PC-9 (cell line): Measurements from ENCODE around the gene CASP10. TPM values are rescaled to one million over a fixed set of nuclear protein-coding genes. Genes with fewer than 3 reads are reported as not detected.
"Not testable (repeated sequence)": the region's sequence is repeated elsewhere in the genome, so short reads cannot be mapped to it uniquely, and the experiment has no call there.

ENCODE experiments used
- BruUV-seq: library from RNA; stranded (reverse); fragments of 400-500 nt; replicated peaks from 2 replicates; lab custom pipeline; 2021; lab: Mats Ljungman, UMichigan
- CTCF ChIA-PET: fragments of 300-600 bp; sonication (Branson Sonifier 250); formaldehyde crosslinking; loops from one replicate; lab custom pipeline; 2022; ENCODE audit warnings: antibody characterized with exemption; lab: Charles Lee
- POLR2A ChIA-PET: fragments of 300-600 bp; sonication (Branson Sonifier 250); formaldehyde crosslinking; loops from one replicate; lab custom pipeline; 2022; ENCODE audit warnings: antibody characterized with exemption; ENCODE audit not compliant: unreplicated experiment; lab: Charles Lee
- DNase-seq, 2 experiments: peaks; one replicate each; pipeline versions ENCODE4 v3.0.0 to v3.0.0-alpha.2; 2015 to 2022; ENCODE audit warnings: mixed read lengths in 1 of 2
- H2AFZ ChIP-seq: fragments of 200-600 bp; sonication (generic); 2 replicates; pipeline ENCODE4 v1.8.1; 2017; ENCODE audit warnings: antibody characterized with exemption
- H3F3A ChIP-seq: fragments of 200-600 bp; sonication (generic); 2 replicates; pipeline ENCODE4 v1.8.1; 2017; ENCODE audit warnings: antibody characterized with exemption, mild to moderate bottlenecking, low read depth; ENCODE audit not compliant: insufficient read depth
- H3K27ac ChIP-seq: fragments of 200-600 bp; sonication (generic); 2 replicates; pipeline ENCODE4 v1.6.1; 2016; ENCODE audit warnings: mixed run types
- H3K27me3 ChIP-seq: fragments of 200-600 bp; sonication (generic); 2 replicates; pipeline ENCODE4 v1.6.1; 2016; ENCODE audit warnings: low read depth, mixed run types; ENCODE audit not compliant: insufficient read depth
- H3K36me3 ChIP-seq: fragments of 200-600 bp; sonication (generic); 2 replicates; pipeline ENCODE4 v1.6.1; 2016; ENCODE audit warnings: low read depth, mixed run types
- H3K4me1 ChIP-seq: fragments of 200-600 bp; sonication (generic); replicated peaks from 2 replicates; pipeline ENCODE4 v1.6.1; 2016; ENCODE audit warnings: mixed run types; ENCODE audit not compliant: insufficient read depth
- H3K4me2 ChIP-seq: fragments of 200-600 bp; sonication (generic); 2 replicates; pipeline ENCODE4 v1.6.1; 2017; ENCODE audit warnings: mixed run types
- H3K4me3 ChIP-seq: fragments of 200-600 bp; sonication (generic); 2 replicates; pipeline ENCODE4 v1.6.1; 2016; ENCODE audit warnings: mixed run types
- H3K79me2 ChIP-seq: fragments of 200-600 bp; sonication (generic); 2 replicates; pipeline ENCODE4 v1.6.1; 2017; ENCODE audit warnings: low read depth, mixed run types
- H3K9me2 ChIP-seq: fragments of 200-600 bp; sonication (generic); 2 replicates; pipeline ENCODE4 v1.8.1; 2017; ENCODE audit warnings: mild to moderate bottlenecking; ENCODE audit not compliant: insufficient read depth
- H3K9me3 ChIP-seq: fragments of 200-600 bp; sonication (generic); 2 replicates; pipeline ENCODE4 v1.8.1; 2016; ENCODE audit warnings: low read depth; ENCODE audit not compliant: insufficient read depth
- H4K20me1 ChIP-seq: fragments of 200-600 bp; sonication (generic); 2 replicates; pipeline ENCODE4 v1.8.1; 2017; ENCODE audit not compliant: insufficient read depth
- CTCF ChIP-seq: fragments of 200-600 bp; sonication (generic); conservative IDR thresholded peaks from 2 replicates; pipeline ENCODE4 v1.6.1; 2017; ENCODE audit warnings: mixed run types, antibody characterized with exemption, mild to moderate bottlenecking, moderate library complexity
- EZH2 ChIP-seq: fragments of 200-600 bp; sonication (generic); IDR thresholded peaks from 2 replicates; pipeline ENCODE4 v1.8.0; 2017; ENCODE audit warnings: antibody characterized with exemption, low read depth
- intact Hi-C: fragments of 100-400 bp; cut with micrococcal nuclease; formaldehyde crosslinking; loops from one replicate; pipeline ENCODE4 v1.10.0; 2022; ENCODE audit not compliant: unreplicated experiment
- total RNA-seq: library from RNA; stranded (reverse); gene quantifications from 2 replicates; pipeline ENCODE4 v1.2.3, GENCODE V29; 2021

The CASP10 gene
- total RNA-seq, 1 experiment from 2014 or later: 15.2 TPM

- Histone ChIP-seq H3K36me3 (peaks cover 4% of the 10 kb centered on the region; the same call in 1 of the 2 replicates), H3K27ac (no peak overlapping the region), H3K9me2 (no peaks in the 10 kb centered on the region), H3K79me2 (no peaks in the 10 kb centered on the region), H3K4me3 (no peak overlapping the region), H3K9me3 (no peaks in the 10 kb centered on the region), H4K20me1 (no peaks in the 10 kb centered on the region), H3F3A (no peaks in the 10 kb centered on the region; the same call in 1 of the 2 replicates), H3K4me1 (no peaks in the 10 kb centered on the region), H2AFZ (no peak overlapping the region), H3K27me3 (no peaks in the 10 kb centered on the region), H3K4me2 (no peak overlapping the region)
- no peak for DNase-seq
- intact Hi-C loops: no loop called here
- no peak for TF ChIP-seq CTCF
- ChIA-PET CTCF (no interaction called here), POLR2A (interaction anchor here (0.6 kb wide), 1 partner anchor 142 kb away, joined by 3 read pairs; no protein-coding TSS in a partner anchor)
- no TSS peak for BruUV-seq
These were observed 45.2 kb upstream of the CASP10 start for GRCh38 chr2:201137505-201138400.

GRCh38 chr2:201138401-201138970, 44.5 kb upstream of the CASP10 start:
- no peaks in the 10 kb centered on the region for H3K4me1 ChIP-seq
- H3K9me2 ChIP-seq: no peaks in the 10 kb centered on the region
- H3K4me2 ChIP-seq: no peak overlapping the region
- H3K9me3 ChIP-seq: no peaks in the 10 kb centered on the region
- POLR2A ChIA-PET: no interaction called here
- no peaks in the 10 kb centered on the region for H3K27me3 ChIP-seq
- H4K20me1 ChIP-seq: no peaks in the 10 kb centered on the region
- H3K27ac ChIP-seq: no peak overlapping the region
- no peak for DNase-seq
- peaks cover 10% of the 10 kb centered on the region for H3K36me3 ChIP-seq
- H3K79me2 ChIP-seq: no peaks in the 10 kb centered on the region
- CTCF ChIA-PET: no interaction called here
- TF ChIP-seq EZH2 (no peak), CTCF (no peak)
- H3K4me3 ChIP-seq: no peak overlapping the region
- no TSS peak for BruUV-seq
- H2AFZ ChIP-seq: no peak overlapping the region
- no peaks in the 10 kb centered on the region; the same call in 1 of the 2 replicates for H3F3A ChIP-seq
- intact Hi-C loops: no loop called here

GRCh38 chr2:201138986-201139781, 43.8 kb upstream of the CASP10 start:
- H3K9me3 ChIP-seq, POLR2A ChIA-PET, BruUV-seq, H3K79me2 ChIP-seq, H3K27me3 ChIP-seq, H4K20me1 ChIP-seq, H3K4me2 ChIP-seq, H3F3A ChIP-seq, CTCF ChIA-PET, H3K4me1 ChIP-seq, intact Hi-C loops, H2AFZ ChIP-seq, H3K36me3 ChIP-seq, H3K9me2 ChIP-seq, H3K27ac ChIP-seq, H3K4me3 ChIP-seq, DNase-seq: not testable (repeated sequence)
